HCT116 (cell line): ENCODE data around the gene C1QTNF9B. TPM values are rescaled to one million over a fixed set of nuclear protein-coding genes. Genes with fewer than 3 reads are reported as not detected.

Experiments used
- ATAC-seq: fragments of 200-7000 bp; cut with Tn5 transposase; 2 replicates; pipeline ENCODE4 v1.9.1; 2020; ENCODE audit warnings: mild to moderate bottlenecking, moderate library complexity
- BruUV-seq: library from RNA; stranded (reverse); fragments of 400-500 nt; replicated peaks from 2 replicates; lab custom pipeline; 2021; lab: Mats Ljungman, UMichigan
- CTCF ChIA-PET: fragments of 300-600 bp; sonication (Branson Sonifier 250); formaldehyde crosslinking; loops from one replicate; lab custom pipeline; 2021; ENCODE audit warnings: antibody characterized with exemption; lab: Charles Lee
- POLR2A ChIA-PET: fragments of 300-600, 350-600 bp; sonication (Branson Sonifier 250); formaldehyde crosslinking; loops from one replicate; lab custom pipeline; 2021; ENCODE audit warnings: antibody characterized with exemption; lab: Charles Lee
- RAD21 ChIA-PET, 2 experiments: fragments of 300-600 bp; sonication (Branson Sonifier 250); formaldehyde crosslinking; loops; one replicate each; lab custom pipeline; 2023; ENCODE audit warnings: low total read pairs in 2 of 2; ENCODE audit not compliant: uncharacterized antibody in 2 of 2, unreplicated experiment in 2 of 2, low non-redundant PET in 1 of 2; lab: Charles Lee
- DNase-seq: peaks from one replicate; pipeline ENCODE4 v3.0.0-alpha.2; 2010; ENCODE audit warnings: low read depth, low spot score
- H2AFZ ChIP-seq: fragments of 200-600 bp; shearing (Covaris generic), sonication (generic); 2 replicates; pipeline ENCODE4 v1.6.1; 2017; ENCODE audit warnings: low read depth, mixed run types, mixed read lengths, antibody characterized with exemption, low read length; ENCODE audit not compliant: poor library complexity, severe bottlenecking
- H3K27ac ChIP-seq: 2 replicates; pipeline ENCODE4 v1.5.1; 2012; ENCODE audit warnings: low read depth, low read length
- H3K27me3 ChIP-seq: fragments of 200-600 bp; sonication (generic); 2 replicates; pipeline ENCODE4 v1.6.1; 2016; ENCODE audit warnings: mixed run types, low read length, mixed read lengths; ENCODE audit not compliant: insufficient read depth
- H3K36me3 ChIP-seq, 2 experiments: fragments of 200-500 bp in 1 of 2; fragments of 200-600 bp in 1 of 2; sonication (Bioruptor generic) in 1 of 2; sonication (generic) in 1 of 2; 2 replicates each; pipeline versions ENCODE4 v1.5.1 to v1.6.1; 2014 to 2016; ENCODE audit warnings: low read length in 2 of 2, inconsistent platforms in 1 of 2, mixed read lengths in 1 of 2, mixed run types in 1 of 2; ENCODE audit not compliant: insufficient read depth in 2 of 2, control insufficient read depth in 1 of 2
- H3K4me1 ChIP-seq, 2 experiments: fragments of 200-600 bp in 1 of 2; sonication (generic) in 1 of 2; 2 replicates each; pipeline versions ENCODE4 v1.5.1 to v1.6.1; 2012 to 2017; ENCODE audit warnings: low read length in 2 of 2, inconsistent platforms in 1 of 2, mild to moderate bottlenecking in 1 of 2, mixed read lengths in 1 of 2, mixed run types in 1 of 2, moderate library complexity in 1 of 2; ENCODE audit not compliant: insufficient read depth in 2 of 2, control insufficient read depth in 1 of 2
- H3K4me2 ChIP-seq: fragments of 200-600 bp; sonication (generic); 2 replicates; pipeline ENCODE4 v1.6.1; 2017; ENCODE audit warnings: mixed run types, low read length, mixed read lengths
- H3K4me3 ChIP-seq, 2 experiments: fragments of 200-600 bp in 1 of 2; sonication (generic) in 1 of 2; replicated peaks in 1 of 2; 2 replicates each; pipeline ENCODE4 v1.5.1; 2011 to 2016; ENCODE audit warnings: low read length in 2 of 2, control low read depth in 1 of 2, low read depth in 1 of 2, mild to moderate bottlenecking in 1 of 2, mixed read lengths in 1 of 2, mixed run types in 1 of 2
- H3K79me2 ChIP-seq: fragments of 200-600 bp; sonication (generic); 2 replicates; pipeline ENCODE4 v1.6.1; 2017; ENCODE audit warnings: mild to moderate bottlenecking, mixed run types, low read length, moderate library complexity, mixed read lengths; ENCODE audit not compliant: insufficient read depth
- H3K9ac ChIP-seq: fragments of 200-600 bp; sonication (generic); 2 replicates; pipeline ENCODE4 v1.6.1; 2016; ENCODE audit warnings: low read length, mixed read lengths
- H3K9me2 ChIP-seq: fragments of 200-600 bp; sonication (generic), shearing (Covaris generic); 2 replicates; pipeline ENCODE4 v1.6.1; 2017; ENCODE audit warnings: mixed run types, mild to moderate bottlenecking, moderate library complexity; ENCODE audit not compliant: insufficient read depth
- H3K9me3 ChIP-seq, 2 experiments: fragments of 200-500 bp in 1 of 2; fragments of 200-600 bp in 1 of 2; sonication (Bioruptor generic) in 1 of 2; sonication (generic) in 1 of 2; 2 replicates each; pipeline ENCODE4 v1.6.1; 2014 to 2017; ENCODE audit warnings: low read length in 2 of 2, mixed read lengths in 2 of 2, inconsistent platforms in 1 of 2, low read depth in 1 of 2, mild to moderate bottlenecking in 1 of 2, mixed run types in 1 of 2, moderate library complexity in 1 of 2; ENCODE audit not compliant: control insufficient read depth in 1 of 2, insufficient read depth in 1 of 2
- H4K20me1 ChIP-seq: fragments of 200-600 bp; sonication (generic), shearing (Covaris generic); 2 replicates; pipeline ENCODE4 v1.6.1; 2017; ENCODE audit warnings: mixed run types, mild to moderate bottlenecking, moderate library complexity; ENCODE audit not compliant: insufficient read depth
- ATF3 ChIP-seq: IDR thresholded peaks from 2 replicates; pipeline ENCODE4 v1.6.1; 2012
- CBX3 ChIP-seq: IDR thresholded peaks from 2 replicates; pipeline ENCODE4 v1.6.1; 2012; ENCODE audit warnings: low read depth
- CEBPB ChIP-seq: IDR thresholded peaks from 2 replicates; pipeline ENCODE4 v1.6.1; 2012; ENCODE audit warnings: low read depth
- EGR1 ChIP-seq: IDR thresholded peaks from 2 replicates; pipeline ENCODE4 v1.6.1; 2012; ENCODE audit warnings: low read depth
- ELF1 ChIP-seq: IDR thresholded peaks from 2 replicates; pipeline ENCODE4 v1.6.1; 2012; ENCODE audit warnings: low read depth, borderline replicate concordance
- EZH2 ChIP-seq: fragments of 200-600 bp; sonication (generic); IDR thresholded peaks from 2 replicates; pipeline ENCODE4 v1.6.1; 2017; ENCODE audit warnings: antibody characterized with exemption, mixed run types
- FOSL1 ChIP-seq: IDR thresholded peaks from 2 replicates; pipeline ENCODE4 v1.6.1; 2012; ENCODE audit warnings: low read depth
- POLR2A ChIP-seq: IDR thresholded peaks from 2 replicates; pipeline ENCODE4 v1.7.0; 2011; ENCODE audit warnings: borderline replicate concordance; ENCODE audit not compliant: insufficient read depth, insufficient read length; ENCODE audit errors: extremely low read depth
- POLR2AphosphoS5 ChIP-seq: IDR thresholded peaks from 2 replicates; pipeline ENCODE4 v1.6.1; 2011; ENCODE audit warnings: mild to moderate bottlenecking, low read depth, low read length, moderate library complexity
- RAD21 ChIP-seq: IDR thresholded peaks from 2 replicates; pipeline ENCODE4 v1.6.1; 2012; ENCODE audit warnings: low read depth, mild to moderate bottlenecking
- REST ChIP-seq: IDR thresholded peaks from 2 replicates; pipeline ENCODE4 v1.6.1; 2012; ENCODE audit warnings: low read depth
- SP1 ChIP-seq: IDR thresholded peaks from 2 replicates; pipeline ENCODE4 v1.6.1; 2012; ENCODE audit warnings: low read depth
- SRF ChIP-seq: IDR thresholded peaks from 2 replicates; pipeline ENCODE4 v1.6.1; 2012; ENCODE audit warnings: low read depth
- YY1 ChIP-seq: IDR thresholded peaks from 2 replicates; pipeline ENCODE4 v1.6.1; 2011; ENCODE audit warnings: low read length, low read depth, moderate library complexity, mild to moderate bottlenecking; ENCODE audit not compliant: insufficient replicate concordance; ENCODE audit errors: extremely low read depth
- ZFX ChIP-seq: fragments of 450-650 bp; IDR thresholded peaks from 2 replicates; pipeline ENCODE4 v1.6.1; 2017
- ZNF274 ChIP-seq: fragments of 200-500 bp; sonication (Bioruptor generic); IDR thresholded peaks from 2 replicates; pipeline ENCODE4 v1.6.1; 2014; ENCODE audit warnings: mild to moderate bottlenecking, low read depth, low read length, inconsistent platforms
- intact Hi-C: fragments of 100-400 bp; cut with micrococcal nuclease; formaldehyde crosslinking; loops from 2 replicates; pipeline ENCODE4 v1.10.0; 2022
- total RNA-seq: library from RNA; stranded (reverse); gene quantifications from one replicate; pipeline ENCODE4 v1.2.1, GENCODE V29; 2021; ENCODE audit not compliant: unreplicated experiment

The C1QTNF9B gene
- total RNA-seq, 1 experiment from 2014 or later = not detected

- Histone ChIP-seq H4K20me1 (no peaks in the 10 kb centered on the region), H3K79me2 (no peaks in the 10 kb centered on the region), H3K27me3 (no peaks in the 10 kb centered on the region), H3K27ac (no peak overlapping the region), H3K9me2 (no peaks in the 10 kb centered on the region), H3K36me3 (no peaks in the 10 kb centered on the region; a peak in 1 of 4 replicates), H3K4me3 (no peak overlapping the region), H3K9me3 (no peaks in the 10 kb centered on the region), H3K4me2 (no peak overlapping the region), H3K4me1 (0 out of 4 replicates have a peak, but pooled peaks cover 0 to 2% of the 10 kb centered on the region in 2 experiments), H2AFZ (no peak overlapping the region), H3K9ac (no peak overlapping the region)
- ChIA-PET CTCF (no interaction called here), POLR2A (no interaction called here), RAD21 (no interaction called here)
- TF ChIP-seq FOSL1 = no peak
- no peak for TF ChIP-seq SP1
- TF ChIP-seq CEBPB = no peak
- TF ChIP-seq POLR2A = no peak
- TF ChIP-seq YY1 = no peak
- TF ChIP-seq ZNF274 = no peak
- no peak for TF ChIP-seq CBX3
- TF ChIP-seq RAD21 = no peak
- TF ChIP-seq EZH2 = no peak
- no peak for TF ChIP-seq POLR2AphosphoS5
- no peak for TF ChIP-seq ELF1
- no peak for TF ChIP-seq EGR1
- TF ChIP-seq SRF = no peak
- TF ChIP-seq ATF3 = no peak
- TF ChIP-seq REST = no peak
- no peak for TF ChIP-seq ZFX
- ATAC-seq (no peak), DNase-seq (no peak)
- BruUV-seq = no TSS peak
- intact Hi-C loops = loop anchor here (1.0 to 10.0 kb wide), 4 partner anchors 153 to 1066 kb away; no protein-coding TSS in a partner anchor
These were observed 26.8 kb downstream of the C1QTNF9B start for GRCh38 chr13:23870356-23871140.
